Fibroblast of lung (primary cell): ENCODE data around the gene AMOTL1. TPM values are rescaled to one million over a fixed set of nuclear protein-coding genes. Genes with fewer than 3 reads are reported as not detected.
A peak's percentile ranks its signal among the peaks of the same experiment; 100 is the strongest.

Source experiments
- DNase-seq, 2 donors: peaks; one replicate each; pipeline versions ENCODE4 v3.0.0 to v3.0.0-alpha.2; 2010; ENCODE audit warnings: low read depth in 2 of 2
- H2AFZ ChIP-seq: 2 replicates; pipeline ENCODE4 v1.5.1; 2012; ENCODE audit warnings: low read length, control low read depth, inconsistent platforms
- H3K27ac ChIP-seq: 2 replicates; pipeline ENCODE4 v1.5.1; 2011; ENCODE audit warnings: low read length, control low read depth; ENCODE audit not compliant: insufficient read depth
- H3K27me3 ChIP-seq: 2 replicates; pipeline ENCODE4 v1.5.1; 2011; ENCODE audit warnings: mild to moderate bottlenecking, low read length; ENCODE audit not compliant: control insufficient read depth, insufficient read depth
- H3K36me3 ChIP-seq: 2 replicates; pipeline ENCODE4 v1.5.1; 2011; ENCODE audit warnings: low read length; ENCODE audit not compliant: control insufficient read depth, insufficient read depth
- H3K4me1 ChIP-seq: 2 replicates; pipeline ENCODE4 v1.5.1; 2011; ENCODE audit warnings: low read length; ENCODE audit not compliant: control insufficient read depth, insufficient read depth; ENCODE audit errors: extremely low read depth
- H3K4me2 ChIP-seq: 2 replicates; pipeline ENCODE4 v1.5.1; 2011; ENCODE audit warnings: low read length, control low read depth; ENCODE audit not compliant: insufficient read depth; ENCODE audit errors: extremely low read depth
- H3K4me3 ChIP-seq, 4 experiments: fragments of 200-600 bp in 1 of 4; sonication (generic) in 1 of 4; replicated peaks in 1 of 4; 2 replicates each; pipeline ENCODE4 v1.5.1; 2011 to 2016; ENCODE audit warnings: low read length in 4 of 4, low read depth in 3 of 4, mild to moderate bottlenecking in 3 of 4, control low read depth in 2 of 4, inconsistent platforms in 1 of 4, mixed read lengths in 1 of 4; ENCODE audit not compliant: insufficient read depth in 1 of 4; ENCODE audit errors: control extremely low read depth in 1 of 4
- H3K79me2 ChIP-seq: 2 replicates; pipeline ENCODE4 v1.5.1; 2012; ENCODE audit warnings: mild to moderate bottlenecking, low read length, inconsistent platforms; ENCODE audit not compliant: control insufficient read depth, insufficient read depth
- H3K9ac ChIP-seq: 2 replicates; pipeline ENCODE4 v1.5.1; 2011; ENCODE audit warnings: mild to moderate bottlenecking, low read length, control low read depth; ENCODE audit not compliant: insufficient read depth
- H3K9me3 ChIP-seq: 2 replicates; pipeline ENCODE4 v1.5.1; 2012; ENCODE audit warnings: low read depth, low read length; ENCODE audit not compliant: control insufficient read depth, insufficient read depth
- H4K20me1 ChIP-seq: 2 replicates; pipeline ENCODE4 v1.5.1; 2011; ENCODE audit warnings: low read length; ENCODE audit not compliant: control insufficient read depth, insufficient read depth; ENCODE audit errors: extremely low read depth
- CTCF ChIP-seq, 2 donors: IDR thresholded peaks in 1 of 2; conservative IDR thresholded peaks in 1 of 2; 1 replicate in 1 of 2; 2 replicates in 1 of 2; pipeline ENCODE4 v1.5.1; 2011 to 2012; ENCODE audit warnings: low read length in 2 of 2, control low read depth in 1 of 2, inconsistent platforms in 1 of 2, low read depth in 1 of 2, mild to moderate bottlenecking in 1 of 2
- EZH2 ChIP-seq: IDR thresholded peaks from 2 replicates; pipeline ENCODE4 v1.5.1; 2012; ENCODE audit warnings: low read length, control low read depth, mild to moderate bottlenecking; ENCODE audit errors: missing control alignments
- polyA plus RNA-seq, 2 donors: library from polyadenylated mRNA; depleted of rRNA in 1 of 2; stranded (reverse) in 1 of 2; unstranded in 1 of 2; fragments of >200 nt; gene quantifications; 2 replicates each; pipeline ENCODE4 v1.2.1, GENCODE V29; 2011 to 2012; ENCODE audit warnings: missing spikeins in 1 of 2
- total RNA-seq: library from RNA; depleted of rRNA; stranded (reverse); fragments of >200 nt; gene quantifications from 2 replicates; pipeline ENCODE4 v1.2.1, GENCODE V29; 2014

AMOTL1 gene
- total and polyA plus RNA-seq, 2 donors (not counting 1 experiment from before 2014, with no cell fraction given), result 38.0 to 63.7 TPM

GRCh38 chr11:94837317-94837716 lies 69.2 kb downstream of the AMOTL1 start:
- H3K36me3 ChIP-seq, result peaks cover 4% of the 10 kb centered on the region
- TF ChIP-seq EZH2 (no peak), CTCF (conservative IDR thresholded peaks at IDR 0.05 in 1 of 2, IDR thresholded peaks at IDR 0.05 in 1 of 2; ENCODE audit: low read depth in 1 of 2, low read length in 2 of 2) (no peak)
- no peak overlapping the region for H3K4me3 ChIP-seq
- H4K20me1 ChIP-seq, result no peaks in the 10 kb centered on the region
- no peak overlapping the region for H3K27ac ChIP-seq
- H2AFZ ChIP-seq, result no peak overlapping the region
- DNase-seq, result no peak
- H3K27me3 ChIP-seq, result no peaks in the 10 kb centered on the region
- no peaks in the 10 kb centered on the region for H3K9me3 ChIP-seq
- no peak overlapping the region for H3K4me2 ChIP-seq
- no peak overlapping the region for H3K9ac ChIP-seq
- peaks cover 12% of the 10 kb centered on the region for H3K4me1 ChIP-seq
- H3K79me2 ChIP-seq, result no peaks in the 10 kb centered on the region

GRCh38 chr11:94838027-94838731 lies 70.0 kb downstream of the AMOTL1 start:
- Histone ChIP-seq H3K4me1 (peaks cover 12% of the 10 kb centered on the region), H3K79me2 (no peaks in the 10 kb centered on the region), H3K27me3 (no peaks in the 10 kb centered on the region), H3K4me3 (no peak overlapping the region), H3K9ac (no peak overlapping the region), H3K4me2 (no peak overlapping the region), H4K20me1 (no peaks in the 10 kb centered on the region), H2AFZ (no peak overlapping the region), H3K9me3 (no peaks in the 10 kb centered on the region), H3K27ac (no peak overlapping the region), H3K36me3 (no peaks in the 10 kb centered on the region)
- DNase-seq, result no peak
- TF ChIP-seq EZH2 (no peak), CTCF (conservative IDR thresholded peaks at IDR 0.05 in 1 of 2, IDR thresholded peaks at IDR 0.05 in 1 of 2; ENCODE audit: low read depth in 1 of 2, low read length in 2 of 2) (no peak)

- Histone ChIP-seq H3K27me3 (no peaks in the 10 kb centered on the region), H3K4me1 (peaks cover 7% of the 10 kb centered on the region), H3K9me3 (no peaks in the 10 kb centered on the region), H3K4me2 (no peak overlapping the region), H3K79me2 (no peaks in the 10 kb centered on the region), H2AFZ (no peak overlapping the region), H4K20me1 (no peaks in the 10 kb centered on the region), H3K4me3 (no peak overlapping the region), H3K27ac (no peak overlapping the region), H3K9ac (no peak overlapping the region), H3K36me3 (no peaks in the 10 kb centered on the region)
- no peak for TF ChIP-seq CTCF (conservative IDR thresholded peaks at IDR 0.05 in 1 of 2, IDR thresholded peaks at IDR 0.05 in 1 of 2; ENCODE audit: low read depth in 1 of 2, low read length in 2 of 2)
- TF ChIP-seq EZH2, result no peak
- DNase-seq, result peak in 1 of 2 donors; percentile 50
These were observed 72.1 kb downstream of the AMOTL1 start for GRCh38 chr11:94840209-94840608.
